SH-SY5Y (cell line): Measurements from ENCODE around the gene SECISBP2L.

ENCODE experiments used
- GATA2 ChIP-seq: IDR thresholded peaks from 2 replicates; pipeline ENCODE4 v1.6.1; 2011; ENCODE audit warnings: mild to moderate bottlenecking, low read depth, low read length
- GATA3 ChIP-seq: IDR thresholded peaks from 2 replicates; pipeline ENCODE4 v1.6.1; 2011; ENCODE audit warnings: low read depth, mild to moderate bottlenecking, low read length, moderate library complexity

DNA sequence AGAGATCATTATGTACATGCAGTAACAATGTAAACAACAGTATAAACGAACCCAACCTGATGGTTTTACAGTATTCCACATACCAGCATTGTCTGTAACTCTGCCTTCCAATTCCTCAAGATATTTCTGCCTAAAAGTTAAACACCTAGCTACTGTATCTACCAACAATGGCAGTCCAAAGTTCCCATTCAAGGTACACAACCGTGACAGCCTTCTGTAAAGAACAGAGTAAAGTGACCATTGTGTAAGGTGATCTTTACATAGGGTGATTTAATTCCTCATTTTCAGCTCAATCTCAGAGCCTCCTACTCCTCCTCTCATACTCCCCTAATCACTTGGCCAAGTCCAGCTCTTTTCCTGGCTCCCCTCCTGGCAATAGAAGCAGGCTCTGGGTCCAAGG, 10.4 kb downstream of the SECISBP2L start:
- no peak for TF ChIP-seq GATA3
- no peak for TF ChIP-seq GATA2
